Measurements from ENCODE around the gene B4GALT1.

Gene B4GALT1

DNA sequence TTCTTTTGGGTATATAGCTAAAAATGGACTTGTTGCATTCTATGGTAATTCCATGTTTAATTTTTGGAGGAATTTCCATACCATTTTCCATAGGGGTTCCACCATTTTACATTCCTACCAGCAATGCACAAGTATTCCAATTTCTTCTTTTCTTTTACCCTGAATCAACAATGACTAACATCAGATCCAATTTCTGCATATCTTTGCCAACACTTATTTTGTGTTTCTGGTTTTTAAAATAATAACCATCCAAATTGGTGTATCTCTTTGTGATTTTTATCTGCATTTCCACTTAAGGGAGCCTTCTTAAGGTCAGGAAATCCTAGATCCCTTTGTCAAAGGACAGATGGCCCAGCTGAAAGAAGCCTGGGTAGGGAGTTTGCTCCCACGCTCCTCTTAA, 61.2 kb downstream of the B4GALT1 start:
- in situ Hi-C loops (cut with MboI; ENCODE audit: low sequenced_read_pairs), result no loop called here

DNA sequence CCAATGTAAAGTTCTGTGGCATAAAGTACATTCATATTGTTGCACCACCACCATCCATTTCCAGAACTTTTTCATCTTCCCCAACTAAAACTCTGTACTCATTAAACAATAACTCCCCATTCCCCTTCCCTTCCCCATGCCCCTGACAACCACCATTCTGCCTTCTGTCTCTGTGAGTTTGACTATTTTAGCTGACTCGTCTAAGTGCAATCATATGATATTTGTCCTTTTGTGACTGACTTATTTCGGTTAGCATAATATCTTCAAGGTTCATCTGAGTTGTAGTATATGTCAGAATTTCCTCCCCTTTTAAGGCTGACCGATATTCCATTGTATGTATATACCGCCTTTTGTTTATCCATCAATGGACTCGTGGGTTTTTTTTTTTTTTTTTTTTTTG, 61.6 kb downstream of the B4GALT1 start:
- in situ Hi-C loops (cut with MboI; ENCODE audit: low sequenced_read_pairs), result no loop called here

DNA sequence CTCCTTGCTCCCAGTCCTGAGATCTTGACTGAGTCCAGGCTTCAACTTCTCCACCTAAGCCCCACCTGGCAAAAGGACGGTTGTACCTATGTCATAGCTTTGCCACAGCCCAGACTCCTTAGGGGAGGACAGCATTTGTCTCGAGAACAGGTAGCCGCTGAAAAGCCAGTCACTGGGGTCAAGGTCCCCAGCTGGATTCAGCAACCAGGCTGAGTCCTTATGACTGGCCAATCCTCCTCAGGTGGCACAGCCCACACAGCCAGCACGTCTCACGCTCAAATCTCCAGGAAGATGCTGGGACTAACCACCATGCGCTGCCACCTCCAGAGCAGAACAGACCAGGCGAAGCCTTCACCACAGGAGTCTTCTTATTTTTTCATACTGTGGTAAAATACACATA, 62.7 kb downstream of the B4GALT1 start:
- in situ Hi-C loops (cut with MboI; ENCODE audit: low sequenced_read_pairs), result no loop called here

DNA sequence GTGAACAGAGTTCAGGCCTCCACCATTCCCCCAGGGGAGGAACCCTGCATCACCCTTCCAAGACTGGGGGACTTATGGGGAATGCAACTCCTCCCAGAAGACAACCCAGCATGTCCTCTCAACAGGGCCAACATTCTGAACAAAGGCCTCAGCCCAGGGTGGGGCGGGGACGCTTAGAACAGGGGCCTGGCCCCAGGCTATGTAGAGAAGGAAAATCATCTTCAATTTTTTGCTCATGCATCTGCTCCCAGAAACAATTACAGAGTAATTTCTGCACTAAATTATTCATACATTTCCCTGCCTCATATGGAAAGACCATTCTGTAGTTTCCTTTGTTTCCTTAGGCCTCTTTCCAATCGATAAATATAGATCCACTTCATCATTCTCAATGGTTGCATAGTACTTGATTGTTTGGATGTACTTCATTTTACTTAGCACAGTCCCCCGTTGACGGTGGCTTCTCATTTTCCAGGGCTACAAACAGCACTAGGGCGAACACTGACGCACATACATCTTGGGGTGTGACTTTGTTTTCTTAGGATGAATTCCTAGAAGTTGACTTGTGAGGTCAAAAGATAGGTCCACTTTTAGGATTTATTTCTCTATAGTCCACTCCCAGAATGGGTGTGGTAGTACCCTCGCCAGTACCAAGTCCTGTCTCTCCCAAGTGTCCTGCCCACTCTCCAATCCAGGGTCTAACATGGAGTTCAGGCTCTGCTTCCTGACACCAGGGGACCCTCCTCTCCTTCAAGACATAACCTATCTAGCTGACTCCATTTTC, 63.4 kb downstream of the B4GALT1 start:
- in situ Hi-C loops (cut with MboI; ENCODE audit: low sequenced_read_pairs), result no loop called here

DNA sequence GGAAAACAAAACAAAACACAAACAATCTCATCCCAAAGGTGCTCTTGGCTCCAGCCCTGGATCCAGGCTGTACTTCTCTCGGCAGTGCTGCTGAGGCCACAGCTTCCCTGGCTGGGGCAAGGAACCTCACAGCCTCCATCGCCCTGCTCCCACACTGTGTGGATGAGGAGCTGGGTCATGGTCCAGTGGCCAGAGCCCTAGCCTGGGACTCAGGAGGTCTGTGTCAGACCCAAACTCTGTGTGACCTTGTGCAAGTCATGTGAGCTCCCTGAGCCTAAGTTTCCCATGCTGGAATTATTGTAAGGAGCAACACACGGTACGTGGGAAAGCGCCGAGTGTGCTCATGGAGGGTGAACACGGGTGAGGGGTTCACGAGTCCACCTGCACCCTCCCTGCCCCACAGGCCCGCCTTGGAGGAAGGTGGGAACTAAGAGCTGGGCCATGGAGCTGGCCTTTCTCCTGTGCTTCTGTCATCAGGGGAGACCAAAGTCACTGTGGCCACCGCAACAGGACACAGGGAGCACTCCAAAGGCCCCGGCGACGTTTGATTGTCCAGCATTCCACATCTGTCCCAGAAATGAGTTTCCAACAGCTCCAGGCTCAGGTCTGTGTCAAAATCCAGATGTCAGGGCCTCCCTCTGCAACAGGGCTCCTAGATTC, 64.5 kb downstream of the B4GALT1 start:
- in situ Hi-C loops (cut with MboI; ENCODE audit: low sequenced_read_pairs), result no loop called here

DNA sequence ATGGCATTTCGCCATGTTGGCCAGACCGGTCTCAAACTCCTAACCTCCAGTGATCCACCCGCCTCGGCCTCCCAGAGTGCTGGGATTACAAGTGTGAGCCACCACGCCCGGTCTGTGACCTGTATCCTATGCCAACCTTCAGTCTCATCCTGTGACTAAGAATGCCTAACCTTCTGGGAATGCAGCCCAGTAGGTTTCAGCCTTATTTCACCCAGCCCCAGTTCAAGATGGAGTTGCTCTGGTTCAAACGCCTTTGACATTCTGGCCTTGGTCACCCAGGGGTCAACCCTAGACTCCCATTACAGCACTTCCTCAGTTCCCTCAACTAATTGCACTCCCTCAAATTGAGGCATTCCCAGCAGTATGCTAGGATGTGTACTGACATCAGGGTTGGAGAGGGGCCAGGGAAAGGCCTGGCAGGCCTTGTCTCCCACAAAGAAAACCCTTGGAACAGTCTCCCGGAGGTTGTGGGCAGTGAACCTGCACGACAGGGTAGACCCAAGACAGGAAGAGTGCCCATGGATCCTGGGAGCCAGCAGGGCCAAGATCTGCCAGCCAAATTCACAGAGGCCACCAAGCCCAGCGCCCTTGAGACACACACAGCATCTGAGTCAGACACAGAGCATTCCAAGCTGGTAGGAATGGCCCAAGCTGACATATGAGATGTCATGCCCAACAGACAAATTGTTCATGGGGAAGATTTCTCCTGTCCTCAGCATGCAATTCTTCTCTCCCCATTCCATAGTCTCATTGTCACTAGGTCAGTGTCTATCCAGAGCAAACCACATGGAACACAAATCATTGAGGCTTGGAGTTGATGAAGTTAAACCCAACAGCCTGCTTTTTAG, 65.8 kb downstream of the B4GALT1 start:
- in situ Hi-C loops (cut with MboI; ENCODE audit: low sequenced_read_pairs), result no loop called here

DNA sequence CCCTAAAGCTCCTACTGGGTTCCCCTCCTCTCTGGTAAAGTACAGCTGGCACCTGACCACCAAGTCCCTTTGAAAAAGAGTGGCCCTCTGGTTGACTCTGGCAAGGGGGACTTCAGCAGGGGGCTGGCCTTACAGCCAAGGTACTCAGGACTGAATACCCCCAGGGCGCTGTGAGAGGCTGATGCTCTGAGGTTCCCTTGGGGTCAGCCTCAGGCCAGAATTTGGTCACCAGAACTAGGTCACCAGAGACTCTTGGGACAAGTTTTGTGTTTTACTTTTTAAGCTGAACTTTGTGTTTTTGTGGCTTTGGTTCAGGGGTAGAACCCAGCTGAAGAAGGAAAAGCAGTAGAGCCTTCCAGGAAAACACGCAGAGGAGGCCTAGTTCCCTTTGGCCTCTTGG, 67.4 kb downstream of the B4GALT1 start:
- in situ Hi-C loops (cut with MboI; ENCODE audit: low sequenced_read_pairs), result no loop called here

DNA sequence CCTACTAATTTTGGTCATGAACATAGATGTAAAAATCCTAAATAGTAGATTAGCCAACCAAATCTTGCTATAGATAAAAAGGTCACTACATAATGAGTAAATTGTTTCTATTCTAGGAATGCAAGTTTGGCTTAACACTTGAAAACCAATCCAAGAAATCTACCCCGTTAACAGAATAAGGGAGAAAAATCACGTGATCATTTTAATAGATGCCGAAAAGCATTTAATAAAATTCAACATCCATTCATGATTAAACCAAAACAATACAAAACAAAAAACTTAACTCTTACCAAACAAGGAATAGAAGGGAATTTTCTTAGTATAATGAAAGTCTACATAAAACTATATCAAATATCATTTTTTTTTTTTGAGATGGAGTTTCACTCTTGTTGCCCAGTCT, 69.9 kb downstream of the B4GALT1 start:
- in situ Hi-C loops (cut with MboI; ENCODE audit: low sequenced_read_pairs), result no loop called here

DNA sequence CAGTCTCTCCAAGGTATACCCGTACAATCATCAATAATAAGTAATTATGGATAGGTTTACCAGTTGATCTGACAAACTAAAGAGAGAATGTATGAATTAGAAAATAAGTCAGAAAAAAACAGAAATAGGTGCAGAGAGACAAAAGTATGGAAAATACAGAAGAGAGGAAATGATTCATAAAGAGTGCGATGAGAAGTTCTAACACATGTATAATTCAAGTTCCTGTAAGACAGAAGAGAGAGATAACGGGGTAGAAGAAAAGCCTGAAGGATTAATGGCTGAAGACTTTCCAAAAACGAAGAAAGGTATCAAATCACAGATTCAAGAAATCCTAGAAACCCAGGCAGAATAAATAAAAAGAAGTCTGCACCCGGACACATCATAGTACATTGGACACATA, 74.5 kb downstream of the B4GALT1 start:
- in situ Hi-C loops (cut with MboI; ENCODE audit: low sequenced_read_pairs), result no loop called here

DNA sequence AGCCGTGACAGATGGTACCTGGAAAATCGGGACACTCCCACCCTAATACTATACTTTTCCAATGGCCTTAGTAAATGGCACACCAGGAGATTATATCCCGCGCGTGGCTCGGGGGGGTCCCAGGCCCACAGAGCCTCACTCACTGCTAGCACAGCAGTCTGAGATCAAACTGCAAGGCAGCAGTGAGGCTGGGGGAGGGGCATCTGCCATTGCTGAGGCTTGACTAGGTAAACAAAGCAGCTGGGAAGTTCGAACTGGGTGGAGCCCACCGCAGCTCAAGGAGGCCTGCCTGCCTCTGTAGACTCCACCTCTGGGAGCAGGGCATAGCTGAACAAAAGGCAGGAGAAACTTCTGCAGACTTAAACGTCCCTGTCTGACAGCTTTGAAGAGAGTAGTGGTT, 81.5 kb downstream of the B4GALT1 start:
- in situ Hi-C loops (cut with MboI; ENCODE audit: low sequenced_read_pairs), result loop anchor here (10.0 kb wide), 1 partner anchor 129 kb away; no protein-coding TSS in a partner anchor

DNA sequence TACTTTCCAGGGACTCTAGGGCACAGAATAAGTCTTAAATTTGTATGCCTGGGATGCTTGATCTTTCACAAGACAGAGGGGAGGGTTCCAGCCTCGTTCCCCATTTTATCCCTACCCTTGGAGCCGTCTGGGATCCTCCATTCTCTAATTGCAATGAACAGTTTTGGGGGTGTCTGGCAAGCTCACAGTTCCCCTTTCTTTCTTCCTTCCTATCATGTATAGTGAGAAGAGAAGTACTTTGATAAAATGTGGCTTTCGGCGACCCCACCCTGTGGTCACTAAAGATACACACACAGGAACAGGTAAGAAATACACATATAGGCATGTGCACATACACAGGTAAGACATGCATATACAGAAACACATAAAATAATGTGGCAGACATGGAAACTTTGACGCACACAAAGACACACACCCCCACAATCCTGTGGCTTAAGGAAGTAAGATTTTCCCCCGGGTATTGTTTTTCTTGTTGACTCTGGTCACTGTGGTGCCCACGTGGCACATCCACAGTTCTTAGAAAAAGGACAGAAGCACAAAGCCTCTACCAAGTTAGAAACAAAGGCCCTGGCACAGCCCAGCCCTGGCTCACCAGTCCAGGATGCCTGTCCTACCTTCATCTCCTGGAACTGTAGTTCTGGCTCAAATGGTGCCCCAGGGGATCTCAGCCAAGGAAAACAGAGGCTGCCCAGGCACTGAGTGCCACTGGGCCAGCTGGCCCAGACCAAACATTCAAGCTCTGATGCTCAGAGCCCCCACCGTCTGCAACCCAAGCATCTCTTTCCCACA, 84.4 kb downstream of the B4GALT1 start:
- in situ Hi-C loops (cut with MboI; ENCODE audit: low sequenced_read_pairs), result loop anchor here (5.0 to 10.0 kb wide), 2 partner anchors 75 to 132 kb away; no protein-coding TSS in a partner anchor

DNA sequence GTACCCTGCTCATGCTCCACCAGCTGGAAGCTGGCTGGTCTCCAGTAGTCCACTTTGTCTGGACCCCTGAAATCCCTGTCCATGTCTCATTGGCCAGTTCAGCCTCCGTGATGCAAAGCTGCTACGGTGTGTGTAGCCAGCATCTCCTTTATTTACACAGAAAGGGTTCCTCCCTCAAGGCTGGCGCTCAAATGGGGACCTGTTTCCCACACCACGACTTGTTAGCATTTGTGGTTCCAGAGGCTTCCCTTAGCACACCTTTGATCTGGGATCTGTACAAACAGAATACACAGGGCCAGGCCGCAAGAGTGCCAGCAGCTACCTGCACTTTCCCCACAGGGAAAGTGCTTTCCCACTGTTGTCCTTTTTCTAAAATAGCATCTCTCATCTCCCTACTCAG, 85.0 kb downstream of the B4GALT1 start:
- in situ Hi-C loops (cut with MboI; ENCODE audit: low sequenced_read_pairs), result loop anchor here (5.0 to 10.0 kb wide), 2 partner anchors 75 to 133 kb away; no protein-coding TSS in a partner anchor

DNA sequence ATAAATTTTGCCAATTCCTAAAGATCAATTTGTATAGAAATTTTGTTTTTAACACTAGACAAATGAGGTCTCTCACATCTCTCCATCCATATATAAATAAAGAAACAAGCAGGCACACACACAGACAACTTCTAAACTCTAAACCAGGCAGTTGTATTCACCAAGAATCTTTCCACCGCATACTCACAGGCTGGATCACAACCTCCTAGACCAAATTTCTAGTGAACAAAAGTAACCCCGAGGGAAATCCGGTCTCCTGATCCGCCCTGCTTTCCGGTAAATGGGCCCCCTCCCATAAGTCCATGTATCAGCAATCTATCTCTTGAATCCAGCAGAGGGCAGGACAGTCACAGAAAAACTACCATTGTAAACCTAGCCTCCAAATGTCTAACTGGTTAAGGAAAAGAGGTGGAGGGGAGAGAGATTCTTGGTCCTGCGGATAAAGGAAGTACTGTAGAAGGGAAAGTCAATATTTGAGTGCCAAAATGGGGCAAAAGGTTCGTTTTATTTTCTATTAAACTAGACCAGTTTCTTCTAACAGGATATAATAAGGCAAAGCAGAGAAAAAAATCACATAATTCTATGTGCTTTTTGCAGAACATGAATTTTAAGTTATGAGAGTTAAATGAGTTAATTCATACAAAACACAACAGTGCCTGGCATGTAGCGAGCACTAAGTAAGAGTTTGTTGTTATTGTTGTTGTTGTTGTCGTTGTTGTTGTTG, 85.8 kb downstream of the B4GALT1 start:
- in situ Hi-C loops (cut with MboI; ENCODE audit: low sequenced_read_pairs), result loop anchor here (5.0 to 10.0 kb wide), 2 partner anchors 76 to 134 kb away; no protein-coding TSS in a partner anchor

DNA sequence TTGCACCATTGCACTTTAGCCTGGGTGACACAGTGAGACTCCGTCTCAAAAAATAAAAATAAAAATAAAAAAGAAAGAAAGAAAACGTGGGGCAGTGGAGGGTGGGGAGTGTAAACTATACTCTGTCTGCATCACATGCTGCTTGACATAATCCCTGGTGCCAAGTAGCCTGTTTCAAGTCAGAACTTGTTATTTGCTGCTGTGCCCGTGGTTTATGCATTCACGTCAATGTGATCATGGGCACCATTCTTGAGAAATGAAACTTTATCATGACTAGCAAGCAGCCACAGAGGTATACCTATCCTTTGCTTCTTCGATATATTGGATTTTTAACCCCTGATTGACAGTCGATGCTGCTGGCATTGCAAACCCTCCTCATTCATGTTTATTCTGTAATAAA, 86.6 kb downstream of the B4GALT1 start:
- in situ Hi-C loops (cut with MboI; ENCODE audit: low sequenced_read_pairs), result loop anchor here (5.0 to 10.0 kb wide), 2 partner anchors 77 to 134 kb away; no protein-coding TSS in a partner anchor

DNA sequence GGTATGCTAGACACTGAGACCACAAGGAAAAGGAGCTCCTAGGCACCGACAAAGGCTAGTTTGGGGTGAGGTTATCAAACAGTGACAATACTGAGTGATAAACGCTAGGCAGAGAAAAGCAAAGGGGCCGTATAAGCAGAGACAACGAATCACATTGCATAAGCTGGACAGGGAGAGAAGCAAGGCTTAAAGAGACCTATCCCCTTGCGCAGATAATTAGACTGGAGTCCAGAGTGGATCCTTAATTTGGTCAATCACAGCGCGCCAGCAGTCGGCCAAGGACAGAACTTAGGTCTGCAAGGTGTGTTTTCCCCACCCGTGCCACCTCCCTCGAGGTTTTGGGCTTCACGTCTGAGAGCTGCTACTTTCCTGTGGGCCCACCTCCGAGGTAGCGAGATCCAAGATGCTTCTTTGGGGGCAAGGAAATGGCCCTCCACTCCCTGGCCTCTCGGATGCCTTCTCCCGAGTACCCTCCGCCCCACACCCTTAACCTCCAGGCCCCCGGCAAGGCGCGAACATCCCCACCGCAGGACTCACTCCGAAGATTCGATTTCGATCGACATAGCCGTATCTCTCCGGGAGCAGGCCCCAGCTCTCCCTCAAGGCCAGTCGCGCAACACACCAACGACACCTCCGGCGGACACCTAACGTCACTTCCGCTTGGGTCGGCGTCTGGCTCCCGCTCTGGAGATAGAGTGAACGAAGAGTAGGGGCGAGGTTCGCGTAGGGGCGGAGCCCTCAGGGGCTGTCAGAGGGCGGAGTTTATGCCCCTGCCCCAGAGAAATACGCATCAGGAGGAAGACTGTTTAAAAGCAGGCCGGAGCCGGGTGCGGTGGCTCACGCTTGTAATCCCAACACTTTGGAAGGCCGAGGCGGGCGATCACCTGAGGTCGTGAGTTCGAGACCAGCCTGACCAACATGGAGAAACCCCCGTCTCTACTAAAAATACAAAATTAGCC, 90.8 kb downstream of the B4GALT1 start, which contains the start of gene SMU1:
TSS of gene SMU1 (minus strand) at position 629 of the 959 bp plus-strand sequence. CDS start at position 563, 66 bp downstream.
- in situ Hi-C loops (cut with MboI; ENCODE audit: low sequenced_read_pairs), result no loop called here

DNA sequence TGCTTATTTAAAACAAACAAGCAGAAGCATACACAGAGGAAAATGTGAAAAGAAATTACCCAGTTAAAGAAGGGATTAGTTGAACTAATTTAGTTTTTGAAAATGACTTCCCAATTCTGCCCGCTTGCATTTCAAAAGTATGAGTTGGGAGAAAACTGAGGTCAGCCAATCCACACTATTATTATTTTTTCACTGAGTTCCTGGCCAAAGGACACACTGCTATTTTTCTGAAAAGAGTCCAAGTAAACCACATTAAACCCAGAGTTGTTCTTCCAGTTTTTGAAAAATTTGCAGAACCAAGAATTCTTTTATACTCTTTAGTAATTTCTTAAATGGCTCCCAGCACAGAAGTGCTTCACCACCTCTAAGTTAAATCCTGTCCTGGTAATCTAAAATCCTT, 98.1 kb downstream of the B4GALT1 start:
- in situ Hi-C loops (cut with MboI; ENCODE audit: low sequenced_read_pairs), result no loop called here

DNA sequence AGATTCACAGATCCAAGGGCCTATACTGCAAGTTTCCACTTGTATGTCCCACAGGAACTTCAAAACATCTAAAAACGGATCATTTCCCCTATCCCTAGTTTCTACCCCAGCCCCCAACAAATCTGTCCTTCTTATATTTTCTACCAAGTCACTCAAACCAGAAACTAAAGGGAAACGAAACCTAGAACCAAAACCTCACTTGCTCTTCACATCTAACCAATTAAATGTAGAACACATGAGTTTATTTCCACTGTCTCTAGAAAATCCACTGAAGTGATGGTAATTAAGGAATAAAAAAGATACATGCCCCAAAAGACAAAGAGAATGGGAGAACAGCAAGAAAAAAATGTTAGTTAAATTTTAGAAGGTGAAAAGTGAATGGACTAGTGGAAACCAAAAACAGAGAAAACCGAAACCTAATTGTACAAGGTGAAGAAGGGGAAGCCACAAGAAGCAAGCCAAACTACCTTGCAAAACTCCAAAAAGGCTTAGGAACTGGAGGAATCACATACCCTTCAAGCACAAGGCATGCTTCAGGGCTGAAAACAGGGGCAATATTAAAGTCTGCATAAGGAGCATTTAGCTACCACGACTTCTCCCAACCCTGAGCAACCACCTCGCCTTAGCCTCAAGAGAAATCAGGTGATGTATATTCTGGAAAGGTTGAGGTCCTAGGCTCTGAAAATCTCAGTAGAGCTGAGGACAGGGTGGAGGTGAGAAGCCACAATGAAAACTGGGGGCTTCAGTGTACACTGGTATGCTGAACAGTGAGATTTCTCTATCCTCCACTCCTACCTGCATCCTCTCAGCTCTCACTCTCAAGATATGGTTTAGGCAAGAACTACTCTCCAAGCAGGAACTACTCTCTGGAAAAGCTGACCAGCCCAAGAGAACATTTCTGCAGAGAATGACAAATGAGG, 101.7 kb downstream of the B4GALT1 start:
- in situ Hi-C loops (cut with MboI; ENCODE audit: low sequenced_read_pairs), result no loop called here

Measured in HL-60/S4 treated with phorbol 12-myristate 13-acetate at 8.2 ng/mL for 4 days and 3 days (cell line).